Activated T-helper 17 cell treated with anti-CD3 and anti-CD28 coated beads, Interleukin-2, amount 50 U/mL, for 72 hours (primary cell): ENCODE measurements around the gene GUCA1A. TPM values are rescaled to one million over a fixed set of nuclear protein-coding genes. Genes with fewer than 3 reads are reported as not detected.
"Not testable (repeated sequence)": the region's sequence is repeated elsewhere in the genome, so short reads cannot be mapped to it uniquely, and the experiment has no call there.

ENCODE experiments used
- ATAC-seq: fragments of 150-1000 bp; cut with Tn5 transposase; replicated peaks from 2 replicates; pipeline ENCODE4 v1.10.0; 2021; ENCODE audit warnings: mild to moderate bottlenecking, moderate library complexity
- H3K27ac Mint-ChIP-seq: one replicate; pipeline ENCODE4 v1.8.0; 2022; ENCODE audit warnings: mixed read lengths
- H3K27me3 Mint-ChIP-seq: one replicate; pipeline ENCODE4 v1.8.0; 2022; ENCODE audit warnings: mixed read lengths
- H3K36me3 Mint-ChIP-seq: one replicate; pipeline ENCODE4 v1.8.0; 2022; ENCODE audit warnings: low read depth, mild to moderate bottlenecking, mixed read lengths
- H3K4me1 Mint-ChIP-seq: one replicate; pipeline ENCODE4 v1.8.0; 2022; ENCODE audit warnings: mixed read lengths
- H3K4me3 Mint-ChIP-seq: one replicate; pipeline ENCODE4 v1.8.0; 2022; ENCODE audit warnings: mild to moderate bottlenecking, mixed read lengths
- H3K9me3 Mint-ChIP-seq: one replicate; pipeline ENCODE4 v1.8.0; 2022; ENCODE audit warnings: mixed read lengths
- total RNA-seq, 2 donors: library from RNA; stranded (reverse); gene quantifications; one replicate each; pipeline ENCODE4 v1.2.3, GENCODE V29; 2022

Gene GUCA1A
- total RNA-seq, 2 donors from 2014 or later, result 0.22 to 0.61 TPM

DNA sequence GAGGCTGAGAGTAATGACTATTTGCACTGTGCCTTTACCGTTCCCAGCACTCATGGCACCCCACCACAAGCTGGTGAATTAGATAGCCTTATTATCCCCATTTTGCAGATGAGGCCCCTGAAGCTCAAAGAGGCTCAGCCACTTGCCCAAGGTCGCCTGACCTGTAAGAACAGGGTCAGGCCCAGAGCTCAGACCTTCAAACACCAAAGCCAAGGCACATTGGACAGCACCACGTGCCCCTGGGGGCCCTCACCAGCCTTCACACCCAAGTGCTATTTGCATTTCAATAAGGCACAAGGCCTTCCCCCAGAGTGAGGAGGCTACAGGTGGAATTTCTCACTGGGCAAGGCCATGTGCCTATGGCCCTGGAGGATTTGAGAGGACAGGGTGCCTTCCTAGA, 16.5 kb upstream of the GUCA1A start:
- ATAC-seq, result no peak
- H3K4me3 Mint-ChIP-seq, result no peak overlapping the region
- peaks cover 8% of the 10 kb centered on the region for H3K27me3 Mint-ChIP-seq
- H3K36me3 Mint-ChIP-seq, result no peaks in the 10 kb centered on the region
- H3K9me3 Mint-ChIP-seq, result no peaks in the 10 kb centered on the region
- H3K4me1 Mint-ChIP-seq, result no peaks in the 10 kb centered on the region
- H3K27ac Mint-ChIP-seq, result no peak overlapping the region

DNA sequence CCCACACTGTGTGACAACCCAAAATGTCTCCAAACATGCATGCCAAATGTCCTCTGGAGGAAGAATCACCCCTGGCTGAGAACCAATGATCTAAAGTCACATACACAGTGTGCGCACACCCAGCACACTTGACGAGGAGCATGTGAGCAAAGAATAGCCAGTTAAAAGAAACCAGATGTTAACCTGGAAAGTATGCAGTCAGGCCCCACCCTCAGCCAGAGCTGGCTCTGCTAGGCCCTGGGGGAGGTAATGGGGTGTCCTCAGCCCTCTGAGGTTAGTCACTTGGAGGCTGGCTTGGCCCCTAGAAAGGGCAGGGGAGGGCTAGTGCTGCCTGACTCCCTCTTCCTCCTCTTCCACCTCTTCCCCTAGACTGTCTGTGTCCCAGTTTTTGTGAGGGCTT, 15.2 kb upstream of the GUCA1A start:
- H3K27me3 Mint-ChIP-seq, result peaks cover 12% of the 10 kb centered on the region
- no peak for ATAC-seq
- no peak overlapping the region for H3K27ac Mint-ChIP-seq
- H3K9me3 Mint-ChIP-seq, result no peaks in the 10 kb centered on the region
- no peak overlapping the region for H3K4me3 Mint-ChIP-seq
- no peaks in the 10 kb centered on the region for H3K36me3 Mint-ChIP-seq
- H3K4me1 Mint-ChIP-seq, result no peaks in the 10 kb centered on the region

DNA sequence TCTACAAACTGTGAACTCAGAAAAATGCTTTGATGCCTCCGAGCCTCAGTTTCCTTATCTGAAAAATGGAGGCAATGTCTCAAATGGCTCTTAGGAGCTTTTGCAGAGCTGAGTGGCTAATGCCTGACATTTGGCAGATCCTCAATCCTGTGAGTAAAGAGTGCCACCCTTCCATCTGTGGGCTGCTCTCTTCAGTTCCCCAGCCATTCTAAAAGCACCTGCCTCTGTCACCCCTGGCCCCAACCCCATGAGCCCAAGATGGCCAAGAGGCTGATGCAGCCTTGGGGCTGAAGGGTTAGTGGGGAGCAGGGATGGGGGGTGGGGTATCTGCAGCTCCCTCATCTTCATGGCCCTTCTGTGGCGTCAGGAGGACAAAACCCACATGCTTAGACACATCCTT, 14.5 kb upstream of the GUCA1A start:
- ATAC-seq, result no peak

DNA sequence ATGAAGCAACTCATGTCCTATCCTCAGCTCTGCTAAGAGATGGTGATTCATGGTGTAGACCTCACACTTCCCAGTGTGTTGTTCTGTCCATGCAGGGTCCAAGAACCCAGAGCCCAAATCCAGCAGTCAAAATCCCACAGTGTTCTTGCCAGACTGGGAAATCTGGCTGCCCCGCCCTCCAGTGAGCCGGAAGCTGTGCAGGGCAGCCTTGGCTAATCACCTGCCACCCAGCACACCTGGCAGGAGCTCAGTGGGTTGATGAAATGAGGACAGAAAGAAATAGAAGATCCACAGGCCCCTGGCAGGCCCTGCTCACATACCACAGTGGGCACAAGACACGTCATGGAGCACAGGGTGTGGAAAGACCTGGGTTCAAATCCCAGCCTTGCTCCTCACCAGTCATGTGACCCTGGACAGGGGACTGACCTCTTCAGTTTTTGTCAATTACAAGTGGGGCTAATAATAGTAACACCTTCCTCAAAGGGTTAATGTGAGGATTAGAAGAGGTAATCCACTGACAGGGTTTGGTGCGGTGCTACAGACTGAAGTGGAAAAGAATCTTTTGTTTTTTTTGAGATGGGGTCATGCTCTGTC, 13.6 kb upstream of the GUCA1A start:
- Mint-ChIP-seq H3K4me1 (no peaks in the 10 kb centered on the region), H3K36me3 (no peaks in the 10 kb centered on the region), H3K27me3 (peaks cover 12% of the 10 kb centered on the region), H3K9me3 (no peaks in the 10 kb centered on the region), H3K27ac (no peak overlapping the region), H3K4me3 (no peak overlapping the region)
- no peak for ATAC-seq

More for the DNA sequence above, 14.5 kb upstream of the GUCA1A start:
- Mint-ChIP-seq H3K36me3 (no peaks in the 10 kb centered on the region), H3K4me1 (no peaks in the 10 kb centered on the region), H3K9me3 (no peaks in the 10 kb centered on the region), H3K27ac (no peak overlapping the region), H3K4me3 (no peak overlapping the region), H3K27me3 (peaks cover 12% of the 10 kb centered on the region)

DNA sequence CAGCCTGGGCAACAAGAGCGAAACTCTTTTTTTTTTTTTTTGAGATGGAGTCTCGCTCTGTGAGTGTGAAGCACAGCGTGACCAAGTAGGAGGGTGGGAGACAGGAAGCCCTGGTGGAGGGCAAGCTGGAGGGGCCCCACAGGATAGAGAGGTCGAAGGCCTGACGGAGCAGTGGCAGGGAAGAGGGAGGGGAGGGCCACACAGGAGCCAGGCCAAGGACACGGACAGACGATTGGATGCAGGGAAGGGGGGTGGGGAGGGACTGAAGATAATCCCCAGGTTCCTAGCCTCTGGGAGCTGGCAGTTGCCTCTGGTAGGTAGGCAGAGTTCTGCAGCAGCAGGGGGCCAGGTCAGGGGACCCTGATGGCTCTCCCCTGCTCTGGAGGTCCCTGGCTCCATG, 10.8 kb upstream of the GUCA1A start:
- no peak for ATAC-seq
- H3K4me1 Mint-ChIP-seq, result peaks cover 6% of the 10 kb centered on the region
- H3K27me3 Mint-ChIP-seq, result peaks cover 12% of the 10 kb centered on the region

DNA sequence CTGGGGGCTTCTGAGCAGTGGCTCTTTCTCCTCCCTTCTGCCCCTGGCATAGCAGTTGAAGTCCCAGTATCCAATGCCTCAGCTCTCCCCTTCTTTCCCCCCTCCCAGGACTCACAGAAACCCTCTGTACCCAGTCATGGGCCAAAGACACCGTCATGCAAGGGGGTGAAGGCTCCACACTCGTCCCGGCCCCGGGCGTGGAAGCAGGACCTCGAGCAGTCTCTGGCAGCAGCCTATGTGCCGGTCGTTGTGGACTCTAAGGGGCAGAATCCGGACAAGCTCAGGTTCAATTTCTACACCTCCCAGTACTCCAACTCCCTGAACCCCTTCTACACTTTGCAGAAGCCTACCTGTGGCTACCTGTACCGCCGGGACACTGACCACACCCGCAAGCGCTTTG, 10.4 kb upstream of the GUCA1A start:
- no peak overlapping the region for H3K4me3 Mint-ChIP-seq
- ATAC-seq, result no peak
- H3K27me3 Mint-ChIP-seq, result peaks cover 12% of the 10 kb centered on the region
- H3K27ac Mint-ChIP-seq, result no peak overlapping the region
- peaks cover 6% of the 10 kb centered on the region for H3K4me1 Mint-ChIP-seq
- no peaks in the 10 kb centered on the region for H3K9me3 Mint-ChIP-seq
- no peaks in the 10 kb centered on the region for H3K36me3 Mint-ChIP-seq

More for the DNA sequence above, 10.8 kb upstream of the GUCA1A start:
- Mint-ChIP-seq H3K27ac (no peak overlapping the region), H3K9me3 (no peaks in the 10 kb centered on the region), H3K4me3 (no peak overlapping the region), H3K36me3 (no peaks in the 10 kb centered on the region)

DNA sequence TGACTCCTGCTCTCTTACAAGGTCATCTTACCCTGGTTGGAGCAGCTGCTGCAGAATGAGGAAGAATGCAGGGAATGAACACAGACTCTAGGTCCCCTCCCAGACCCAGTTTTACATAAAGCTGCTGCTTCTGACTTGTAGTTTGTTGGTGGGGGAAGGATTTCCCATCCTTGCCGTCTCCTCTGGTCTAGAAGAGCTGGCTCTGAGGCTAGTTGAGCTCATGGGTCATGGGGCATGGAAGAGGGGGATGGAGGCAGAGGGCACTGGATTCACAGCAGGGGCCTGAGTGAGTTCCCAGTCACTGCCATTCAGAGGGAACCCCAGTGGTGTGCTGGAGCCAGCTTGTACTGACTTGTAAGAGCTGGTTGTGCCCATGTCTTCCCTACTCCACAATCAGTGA, 9.2 kb upstream of the GUCA1A start:
- Mint-ChIP-seq H3K4me3 (no peak overlapping the region), H3K27me3 (peaks cover 12% of the 10 kb centered on the region), H3K9me3 (no peaks in the 10 kb centered on the region), H3K4me1 (peaks cover 6% of the 10 kb centered on the region), H3K27ac (no peak overlapping the region), H3K36me3 (no peaks in the 10 kb centered on the region)
- ATAC-seq, result no peak

DNA sequence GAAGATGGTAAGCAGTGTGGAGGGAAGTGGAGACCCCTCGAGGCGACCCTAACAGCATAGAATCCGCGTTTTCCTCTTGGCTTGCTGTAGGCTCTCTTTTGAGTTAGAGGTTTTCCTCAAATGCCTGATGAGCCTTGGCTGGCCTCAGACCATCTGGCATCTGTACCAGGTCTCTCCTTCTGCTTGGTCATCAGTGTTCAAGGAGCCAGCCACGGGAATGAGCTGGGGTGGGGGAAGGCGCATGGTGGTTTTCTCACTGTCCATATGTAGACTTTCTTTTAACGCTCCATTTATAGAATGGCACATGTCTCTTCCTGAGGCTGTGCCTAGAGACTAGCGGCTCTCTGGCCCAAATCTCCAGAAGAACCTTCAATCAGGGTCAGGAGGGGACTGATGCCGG, 8.1 kb upstream of the GUCA1A start:
- Mint-ChIP-seq H3K9me3 (no peaks in the 10 kb centered on the region), H3K27me3 (peaks cover 12% of the 10 kb centered on the region), H3K4me1 (peaks cover 6% of the 10 kb centered on the region), H3K4me3 (no peak overlapping the region), H3K27ac (no peak overlapping the region), H3K36me3 (no peaks in the 10 kb centered on the region)
- no peak for ATAC-seq

DNA sequence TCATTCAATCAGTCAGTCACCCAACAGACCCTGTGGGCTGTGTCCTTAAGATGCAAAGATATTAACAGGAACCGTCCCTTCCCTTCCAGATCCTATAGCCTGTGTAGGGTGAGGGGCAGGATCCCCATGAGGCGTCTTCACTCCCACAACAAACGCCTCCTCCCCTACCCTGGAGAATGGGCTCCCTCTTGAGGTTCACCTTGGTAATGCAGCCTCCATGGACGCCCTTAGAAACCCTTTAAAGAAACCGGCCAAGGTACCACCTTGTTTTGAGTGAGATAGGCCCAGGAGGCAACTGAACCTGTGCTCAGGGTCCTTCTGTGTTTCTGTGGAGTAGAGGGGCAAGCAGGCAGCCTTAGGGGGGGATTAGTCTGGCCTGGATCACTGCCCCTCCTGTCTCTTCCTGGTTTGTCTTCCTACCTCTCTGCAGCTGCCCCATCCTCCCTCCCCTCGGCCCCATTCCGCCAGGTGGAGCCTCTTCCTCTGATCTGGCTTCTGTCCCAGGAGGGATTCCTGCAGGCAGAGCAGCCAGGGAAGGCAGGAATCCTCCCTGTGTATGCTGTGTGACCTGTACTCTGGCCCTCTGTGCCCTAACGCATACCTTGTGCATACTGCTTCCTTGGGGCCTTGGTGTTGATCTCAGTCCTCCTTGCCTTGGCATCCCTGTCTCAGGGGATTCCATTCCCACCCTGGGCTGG, 6.6 kb upstream of the GUCA1A start:
- peaks cover 4% of the 10 kb centered on the region for H3K27me3 Mint-ChIP-seq
- H3K4me3 Mint-ChIP-seq, result no peak overlapping the region
- peak overlapping the region; percentile 46 for H3K27ac Mint-ChIP-seq
- no peaks in the 10 kb centered on the region for H3K36me3 Mint-ChIP-seq
- no peaks in the 10 kb centered on the region for H3K9me3 Mint-ChIP-seq
- peak; percentile 90 for ATAC-seq
- H3K4me1 Mint-ChIP-seq, result peaks cover 6% of the 10 kb centered on the region

DNA sequence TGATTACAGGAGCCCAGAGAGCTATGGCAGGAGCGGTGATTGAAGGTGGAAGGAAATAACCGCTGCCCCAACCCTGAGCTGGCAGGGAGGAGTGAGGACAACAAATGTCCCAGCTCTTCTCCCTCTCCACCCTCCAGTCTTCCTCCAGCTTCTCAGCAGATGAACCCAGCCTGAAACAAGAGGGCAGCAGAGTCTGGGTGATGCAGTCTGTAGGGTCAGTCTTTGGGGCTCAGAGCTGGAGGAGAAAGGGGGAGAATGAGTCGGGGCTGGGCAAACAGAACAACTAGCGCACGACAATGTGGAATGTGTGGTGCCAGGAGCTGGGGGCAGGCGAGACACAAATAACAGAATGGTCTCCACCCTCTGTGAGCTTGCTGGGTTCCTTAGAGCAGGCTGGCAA, 4.5 kb upstream of the GUCA1A start:
- H3K9me3 Mint-ChIP-seq, result no peaks in the 10 kb centered on the region

DNA sequence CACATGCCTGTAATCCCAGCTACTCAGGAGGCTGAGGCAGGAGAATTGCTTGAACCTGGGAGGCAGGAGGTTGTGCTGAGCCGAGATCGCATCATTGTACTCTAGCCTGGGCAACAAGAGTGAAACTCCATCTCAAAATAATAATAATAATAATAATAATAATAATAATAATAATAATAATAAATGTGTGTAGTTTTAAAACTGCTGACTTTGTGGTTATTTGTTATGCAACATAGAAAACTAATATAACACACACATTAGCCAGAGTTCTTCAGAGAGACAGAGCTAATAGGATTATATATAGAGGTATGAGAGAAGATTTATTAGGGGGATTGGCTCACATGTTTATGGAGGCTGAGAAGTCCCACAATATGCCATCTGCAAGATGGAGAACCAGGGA, 3.4 kb upstream of the GUCA1A start:
- not testable (repeated sequence) for H3K27me3 Mint-ChIP-seq, H3K4me3 Mint-ChIP-seq, H3K36me3 Mint-ChIP-seq, H3K9me3 Mint-ChIP-seq, ATAC-seq, H3K27ac Mint-ChIP-seq, H3K4me1 Mint-ChIP-seq

More for the DNA sequence above, 4.5 kb upstream of the GUCA1A start:
- no peaks in the 10 kb centered on the region for H3K27me3 Mint-ChIP-seq
- no peak overlapping the region for H3K4me3 Mint-ChIP-seq
- no peaks in the 10 kb centered on the region for H3K36me3 Mint-ChIP-seq
- no peak overlapping the region for H3K27ac Mint-ChIP-seq
- peaks cover 6% of the 10 kb centered on the region for H3K4me1 Mint-ChIP-seq
- ATAC-seq, result no peak

DNA sequence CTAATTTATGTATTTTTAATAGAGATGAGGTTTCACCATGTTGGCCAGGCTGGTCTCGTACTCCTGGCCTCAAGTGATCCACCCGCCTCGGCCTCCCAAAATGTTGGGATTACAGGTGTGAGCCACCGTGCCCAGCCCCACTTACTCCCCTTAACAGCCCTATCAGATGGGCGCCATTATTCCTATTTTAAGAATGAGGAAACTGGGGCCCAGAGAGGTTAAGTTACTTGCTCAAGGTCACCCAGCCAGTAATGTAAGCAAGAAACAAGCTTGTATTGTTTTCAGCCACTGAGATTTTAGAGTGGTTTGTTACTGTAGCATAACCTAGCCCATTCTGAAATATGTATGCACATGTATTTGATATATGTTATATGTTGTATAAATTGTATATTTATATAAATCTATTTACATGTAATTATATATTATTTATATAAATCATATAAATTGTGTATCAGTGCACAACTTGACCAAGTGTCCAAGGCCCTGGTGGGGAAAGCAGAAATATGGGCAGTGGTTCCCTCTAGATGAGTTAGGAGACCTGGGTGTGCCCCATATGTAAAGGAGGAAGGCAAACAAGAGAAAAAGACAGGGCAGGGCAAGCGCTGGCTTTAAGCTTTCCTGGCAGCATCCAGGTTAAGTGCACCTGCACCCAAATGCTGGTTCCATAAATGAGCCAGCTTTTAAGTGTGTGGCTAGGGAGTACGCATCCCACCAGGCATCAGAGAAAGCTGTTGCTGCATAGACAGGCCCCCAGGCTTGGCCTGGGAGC, 1.2 kb upstream of the GUCA1A start:
- ATAC-seq, result no peak
- H3K27me3 Mint-ChIP-seq, result no peaks in the 10 kb centered on the region
- no peak overlapping the region for H3K27ac Mint-ChIP-seq
- no peaks in the 10 kb centered on the region for H3K4me1 Mint-ChIP-seq
- no peaks in the 10 kb centered on the region for H3K9me3 Mint-ChIP-seq
- H3K4me3 Mint-ChIP-seq, result no peak overlapping the region
- no peaks in the 10 kb centered on the region for H3K36me3 Mint-ChIP-seq

DNA sequence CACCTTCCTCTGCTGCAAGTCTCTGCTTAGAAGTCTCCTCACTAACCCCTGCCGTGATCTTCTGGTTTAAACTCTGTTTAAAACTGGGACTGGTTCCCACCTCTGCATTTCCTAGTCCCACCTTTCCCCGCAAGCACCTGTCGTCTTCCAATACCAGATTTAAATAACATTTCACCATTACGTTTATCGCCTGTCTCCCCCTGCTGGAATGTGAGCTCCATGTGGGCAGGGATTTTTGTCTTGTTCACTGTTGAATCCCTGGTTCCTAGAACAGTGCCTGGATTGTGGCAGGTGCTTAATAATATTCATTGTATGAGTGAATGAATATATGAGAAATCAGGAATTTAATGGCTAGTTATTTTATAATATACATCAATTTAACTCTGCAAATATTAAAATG, 2.7 kb downstream of the GUCA1A start:
- no peak for ATAC-seq
- no peak overlapping the region for H3K4me3 Mint-ChIP-seq
- H3K27me3 Mint-ChIP-seq, result peaks cover 5% of the 10 kb centered on the region
- H3K27ac Mint-ChIP-seq, result no peak overlapping the region
- H3K36me3 Mint-ChIP-seq, result no peaks in the 10 kb centered on the region
- no peaks in the 10 kb centered on the region for H3K9me3 Mint-ChIP-seq
- H3K4me1 Mint-ChIP-seq, result peaks cover 5% of the 10 kb centered on the region

DNA sequence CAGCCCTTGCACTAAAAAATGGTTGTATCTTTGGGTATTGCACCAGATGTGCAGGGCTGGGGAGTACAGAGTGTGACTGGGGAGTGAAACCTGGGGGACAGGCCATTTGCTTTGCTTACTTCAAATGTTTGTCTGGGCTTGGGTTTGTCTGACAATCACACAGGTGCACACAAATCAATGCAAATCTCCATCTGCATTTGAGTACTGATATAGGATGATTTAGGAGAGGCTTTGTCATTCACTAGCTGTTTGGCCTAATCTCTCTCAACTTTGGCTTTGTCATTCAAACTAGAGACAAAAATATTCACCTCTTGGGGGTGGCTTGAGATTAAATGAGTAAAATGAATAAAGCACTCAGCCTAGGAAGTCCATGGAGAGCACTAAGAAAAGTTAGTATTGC, 3.8 kb downstream of the GUCA1A start:
- H3K27ac Mint-ChIP-seq, result no peak overlapping the region
- H3K9me3 Mint-ChIP-seq, result no peaks in the 10 kb centered on the region
- H3K4me3 Mint-ChIP-seq, result no peak overlapping the region
- H3K27me3 Mint-ChIP-seq, result peaks cover 5% of the 10 kb centered on the region
- ATAC-seq, result no peak
- H3K4me1 Mint-ChIP-seq, result peaks cover 5% of the 10 kb centered on the region
- no peaks in the 10 kb centered on the region for H3K36me3 Mint-ChIP-seq
